HG03159 (cell line): ENCODE data around the gene MS4A2.
"Not testable (repeated sequence)": the region's sequence is repeated elsewhere in the genome, so short reads cannot be mapped to it uniquely, and the experiment has no call there.

Experiments used
- ATAC-seq: cut with Tn5 transposase; IDR thresholded peaks from one replicate; pipeline ENCODE4 v1.9.1; 2021; ENCODE audit warnings: mild to moderate bottlenecking, moderate library complexity; ENCODE audit not compliant: unreplicated experiment

Gene MS4A2

GRCh38 chr11:60100516-60100915, 12.1 kb downstream of the MS4A2 start:
- no peak for ATAC-seq

GRCh38 chr11:60101368-60101767, 12.9 kb downstream of the MS4A2 start:
- ATAC-seq: not testable (repeated sequence)

DNA sequence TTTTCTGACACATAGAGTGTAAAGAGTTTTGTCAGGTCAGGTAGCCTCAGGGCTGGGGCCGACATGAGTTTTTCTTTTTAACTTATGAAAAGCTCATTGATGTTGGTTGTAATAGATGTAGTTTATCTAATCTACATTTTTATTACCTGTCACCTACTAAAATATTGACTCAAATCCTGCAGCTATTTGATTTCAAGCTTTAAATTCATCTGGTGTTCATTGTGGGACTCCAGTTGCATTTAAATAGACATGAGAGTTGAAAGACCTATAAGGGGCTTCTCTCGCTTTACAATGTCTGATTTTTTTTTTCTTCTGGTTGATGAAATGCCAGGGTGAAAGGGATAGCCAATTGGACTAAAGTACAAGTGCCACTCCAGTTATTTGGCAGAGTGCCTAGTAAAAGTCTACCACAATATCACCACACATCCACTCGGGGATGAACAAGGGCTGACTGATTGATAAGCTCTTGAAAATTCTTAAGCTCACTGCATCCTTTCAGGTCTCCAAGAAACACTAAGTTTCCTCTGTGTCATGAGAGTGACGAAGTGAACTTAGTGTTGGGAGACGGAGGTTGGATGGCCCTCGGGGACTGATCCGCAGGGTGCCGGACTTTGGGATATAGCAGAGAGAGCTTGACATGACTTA, 16.1 kb downstream of the MS4A2 start:
- ATAC-seq: not testable (repeated sequence)

- ATAC-seq: not testable (repeated sequence)
Observed at GRCh38 chr11:60108631-60109030, 20.2 kb downstream of the MS4A2 start.

DNA sequence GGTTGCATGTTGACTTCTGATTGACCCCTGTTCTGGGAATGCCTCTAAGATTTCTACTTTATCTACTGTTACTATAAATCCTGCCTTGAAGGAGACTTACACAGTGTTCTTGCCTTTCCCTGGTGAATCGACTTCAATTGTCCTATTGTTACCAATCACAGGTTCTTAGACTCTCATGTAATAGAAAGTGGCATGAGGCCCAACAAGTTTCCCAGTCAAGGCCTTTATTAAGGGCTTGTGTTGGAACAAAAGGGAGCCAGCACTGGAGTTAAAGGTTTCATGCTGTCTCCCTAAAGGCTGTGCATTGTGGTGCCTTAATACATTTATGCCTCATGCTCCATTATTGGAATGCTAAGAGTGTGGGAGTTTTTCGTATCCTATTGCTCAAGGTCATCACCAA, 23.3 kb downstream of the MS4A2 start:
- no peak for ATAC-seq

- no peak for ATAC-seq
Observed at GRCh38 chr11:60116996-60117790, 28.7 kb downstream of the MS4A2 start.

DNA sequence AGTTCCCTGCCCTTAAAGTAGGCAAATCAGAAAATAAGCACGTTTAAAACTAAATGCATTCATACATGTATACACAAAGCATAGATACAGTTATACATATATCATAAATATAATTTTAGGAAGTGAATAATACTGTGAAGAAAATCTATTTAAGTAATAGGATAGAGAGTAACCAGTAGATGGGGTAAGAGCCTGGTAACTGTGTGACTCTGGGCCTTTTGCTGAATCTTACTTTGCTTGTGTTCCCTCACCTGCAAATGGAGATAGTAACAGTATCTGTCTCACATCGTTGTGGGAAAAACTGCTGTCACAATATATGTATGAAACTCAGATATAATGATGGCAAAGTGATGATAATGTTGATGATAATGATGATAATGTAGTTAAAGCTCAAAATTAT, 29.9 kb downstream of the MS4A2 start:
- no peak for ATAC-seq

DNA sequence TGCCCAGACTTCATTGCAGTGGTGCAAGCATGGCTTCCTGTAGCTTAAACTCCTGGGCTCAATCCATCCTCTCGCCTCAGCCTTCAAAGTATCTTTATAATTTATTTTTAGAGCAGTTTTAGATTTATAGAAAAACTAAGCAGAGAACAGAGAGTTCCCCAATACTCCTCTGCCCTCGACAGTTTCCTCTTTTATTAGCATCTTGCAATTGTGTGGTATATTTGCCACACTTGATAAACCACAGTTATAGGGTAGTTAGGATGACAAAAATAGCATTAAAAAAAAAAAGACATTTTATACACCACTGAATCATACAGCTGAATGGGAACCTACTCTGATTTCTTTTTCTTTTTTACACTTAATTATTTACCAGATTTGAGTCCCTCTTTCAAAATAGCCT, 31.2 kb downstream of the MS4A2 start:
- ATAC-seq: no peak

DNA sequence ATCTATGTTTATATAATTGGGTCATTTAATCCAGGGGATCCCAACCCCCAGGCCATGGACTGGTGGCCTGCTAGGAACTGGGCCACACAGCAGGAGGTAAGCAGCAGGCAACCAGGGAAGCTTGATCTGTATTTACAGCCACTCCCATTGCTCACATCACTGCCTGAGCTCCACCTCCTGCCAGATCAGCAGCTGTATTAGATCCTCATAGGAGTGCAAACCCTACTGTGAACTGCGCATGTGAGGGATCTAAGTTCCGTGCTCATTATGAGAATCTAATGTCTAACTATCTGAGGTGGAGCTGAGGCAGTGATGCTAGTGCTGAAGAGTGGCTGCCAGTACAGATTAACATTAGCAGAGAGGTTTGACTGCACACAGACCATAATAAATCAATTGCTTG, 32.8 kb downstream of the MS4A2 start:
- ATAC-seq: no peak

DNA sequence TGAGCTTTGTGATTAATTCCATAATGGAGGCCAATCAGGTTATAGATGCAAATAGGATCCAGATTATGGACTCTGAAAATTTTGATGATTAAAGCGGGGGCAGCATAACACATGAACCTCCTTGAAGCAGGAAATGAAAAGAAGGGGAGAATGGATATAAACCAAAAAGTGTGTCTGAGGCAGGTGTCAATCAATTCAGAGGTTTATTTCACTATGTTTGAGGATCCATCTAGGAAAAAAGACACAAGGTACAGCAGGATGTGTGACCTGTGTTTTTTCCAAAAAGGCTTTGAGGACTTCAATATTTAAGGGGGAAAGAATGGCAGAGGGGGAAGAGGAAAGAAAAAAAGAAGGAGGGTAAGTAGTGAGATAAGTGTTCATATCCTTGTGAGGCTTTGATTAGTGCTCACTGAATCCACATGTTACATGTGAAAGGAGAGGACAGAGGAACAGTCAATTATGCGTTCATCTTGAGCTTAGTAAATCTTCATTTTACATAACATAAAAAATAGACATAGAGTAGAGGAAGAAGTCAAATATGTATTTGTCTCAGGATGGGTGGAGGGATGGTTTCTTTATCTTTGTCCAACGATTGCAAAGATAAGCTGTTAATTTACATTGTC, 34.1 kb downstream of the MS4A2 start:
- no peak for ATAC-seq

DNA sequence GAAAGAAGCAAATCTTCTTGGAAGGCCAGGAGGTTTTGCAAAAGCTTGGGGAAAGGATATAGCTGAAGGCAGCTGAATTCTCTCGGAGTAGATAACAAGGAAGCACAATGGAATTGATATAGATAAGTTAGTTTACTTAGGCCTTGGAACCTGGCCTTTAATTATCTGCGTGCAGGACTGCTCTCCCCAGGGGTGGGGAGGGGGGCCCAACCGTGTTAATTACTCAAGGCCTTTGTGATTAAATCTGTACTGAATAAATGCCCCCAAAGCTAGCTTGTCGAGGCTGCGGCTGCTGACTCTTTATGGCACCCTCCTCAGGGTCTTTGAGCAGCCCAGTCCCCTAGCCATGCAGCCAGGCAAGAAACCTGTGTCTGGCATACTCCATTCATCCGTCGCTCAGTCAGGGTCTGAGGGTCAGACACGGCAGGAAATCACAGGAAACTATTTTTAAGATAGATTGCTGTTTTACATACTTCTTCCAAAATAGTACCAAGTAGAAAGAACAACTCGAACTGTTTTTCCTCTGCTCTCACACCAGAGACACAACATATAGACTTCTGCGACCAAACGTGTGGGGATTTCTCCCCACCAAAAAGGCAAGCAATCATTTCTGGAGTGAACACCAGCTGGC, 36.5 kb downstream of the MS4A2 start:
- ATAC-seq: no peak

DNA sequence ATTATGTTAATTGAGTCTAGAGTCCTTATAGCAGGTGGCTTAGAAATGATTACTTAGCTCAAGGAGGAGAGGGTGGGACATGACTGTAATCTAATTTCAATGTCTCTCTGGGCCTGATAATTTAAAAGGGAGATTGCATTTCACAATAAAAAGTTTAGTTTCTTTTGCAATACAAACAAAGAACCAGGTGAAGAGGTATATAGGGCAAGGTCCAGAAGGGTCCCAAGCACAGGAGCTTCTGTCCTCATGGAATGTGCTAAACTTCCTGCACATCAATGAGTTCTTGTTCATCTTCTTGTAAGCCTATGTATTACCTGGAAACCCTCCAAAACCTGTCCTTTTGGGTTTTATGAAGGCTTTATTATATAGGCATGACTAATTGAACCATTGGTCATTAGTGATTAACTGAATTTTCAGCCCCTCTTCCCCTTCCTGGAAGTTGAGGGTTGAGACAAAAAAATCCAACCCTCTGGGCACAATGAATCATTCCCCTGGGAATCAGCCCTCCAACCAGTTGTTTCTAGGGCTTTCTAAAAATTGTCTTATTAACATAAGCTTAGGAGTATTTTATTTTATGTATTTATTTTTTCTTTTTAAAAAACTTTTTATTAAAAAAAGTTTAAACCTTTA, 37.6 kb downstream of the MS4A2 start:
- ATAC-seq: no peak

DNA sequence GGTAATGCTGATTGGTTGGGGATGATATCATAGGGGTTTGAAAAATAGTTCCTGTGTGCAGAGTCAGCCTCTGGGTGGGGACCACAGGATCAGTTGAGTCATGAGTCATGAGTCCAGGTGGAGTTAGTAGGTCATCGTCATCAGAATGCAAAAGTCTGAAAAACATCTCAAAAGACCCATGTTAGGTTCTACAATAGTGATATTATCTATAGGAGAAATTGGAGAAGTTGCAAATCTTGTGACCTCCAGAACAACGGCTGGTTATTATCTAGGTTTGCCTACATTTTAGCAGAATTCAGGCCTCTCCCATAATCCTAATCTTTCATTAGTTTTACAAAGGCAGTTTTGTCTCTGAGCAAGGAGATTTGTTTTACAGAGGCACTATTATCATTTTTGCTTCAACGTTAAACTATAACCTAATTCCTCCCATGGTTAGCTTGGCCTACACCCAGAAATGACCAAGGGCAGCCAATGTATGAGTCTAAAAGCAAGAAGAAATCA, 38.9 kb downstream of the MS4A2 start:
- ATAC-seq: no peak

GRCh38 chr11:60128376-60128775, 39.9 kb downstream of the MS4A2 start:
- no peak for ATAC-seq

DNA sequence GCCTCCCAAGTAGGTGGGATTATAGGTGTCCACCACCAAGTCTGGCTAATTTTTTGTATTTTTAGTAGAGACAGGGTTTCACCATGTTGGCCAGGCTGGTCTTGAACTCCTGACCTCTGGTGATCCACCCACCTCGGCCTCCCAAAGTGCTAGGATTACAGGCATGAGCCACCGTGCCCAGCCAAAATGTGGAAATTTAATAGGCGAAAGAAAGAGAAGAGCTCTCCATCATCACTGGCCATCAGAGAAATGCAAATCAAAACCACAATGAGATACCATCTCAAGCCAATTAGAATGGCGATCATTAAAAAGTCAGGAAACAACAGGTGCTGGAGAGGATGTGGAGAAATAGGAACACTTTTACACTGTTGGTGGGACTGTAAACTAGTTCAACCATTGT, 40.4 kb downstream of the MS4A2 start:
- ATAC-seq: not testable (repeated sequence)

DNA sequence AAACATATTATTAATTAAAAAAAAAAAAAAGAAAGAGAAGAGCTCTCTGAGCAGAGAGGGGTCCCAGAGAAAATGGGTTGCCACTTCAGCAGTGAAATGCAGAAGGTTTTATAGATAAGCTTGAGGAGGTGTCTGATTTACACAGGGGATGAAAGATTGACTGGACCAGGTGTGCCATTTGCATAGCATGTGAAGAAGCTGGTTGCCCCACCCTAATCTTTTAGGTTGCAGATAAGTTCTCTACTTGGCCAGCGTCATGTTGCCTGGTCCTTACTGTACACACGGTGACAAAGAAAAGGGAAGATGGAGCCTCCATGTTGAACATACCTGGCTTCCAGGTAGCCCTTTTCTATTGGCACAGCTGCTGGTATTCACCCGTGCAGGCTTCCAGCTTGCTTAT, 41.4 kb downstream of the MS4A2 start:
- no peak for ATAC-seq

GRCh38 chr11:60130496-60130895, 42.0 kb downstream of the MS4A2 start:
- peak; percentile 60 for ATAC-seq

GRCh38 chr11:60131912-60132311, 43.4 kb downstream of the MS4A2 start:
- no peak for ATAC-seq

GRCh38 chr11:60133917-60134316, 45.5 kb downstream of the MS4A2 start:
- no peak for ATAC-seq

GRCh38 chr11:60143768-60144167, 55.3 kb downstream of the MS4A2 start:
- ATAC-seq: no peak

DNA sequence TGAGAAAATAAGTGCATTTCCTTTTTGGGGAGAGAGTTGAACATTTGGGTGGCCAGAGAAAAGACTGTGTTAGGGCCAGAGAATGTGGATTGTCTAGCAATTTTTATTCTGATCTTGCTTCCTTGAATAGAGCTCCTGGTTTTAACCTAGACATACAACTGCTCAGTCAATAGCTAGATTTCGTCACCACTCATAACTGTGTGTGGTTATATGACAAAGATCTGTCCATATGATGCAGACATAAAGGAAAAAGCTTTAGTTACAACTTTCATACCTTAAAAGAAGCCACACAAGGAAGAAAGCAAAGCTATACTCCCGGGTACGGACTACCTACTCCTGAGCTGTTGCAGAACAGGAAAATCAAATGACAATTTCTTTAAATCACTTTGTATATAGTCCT, 57.2 kb downstream of the MS4A2 start:
- no peak for ATAC-seq
